Measurements from ENCODE around the gene PTP4A2. TPM values are rescaled to one million over a fixed set of nuclear protein-coding genes. Genes with fewer than 3 reads are reported as not detected.

The PTP4A2 gene
- total RNA-seq, 1 experiment from 2014 or later = 201 TPM

DNA sequence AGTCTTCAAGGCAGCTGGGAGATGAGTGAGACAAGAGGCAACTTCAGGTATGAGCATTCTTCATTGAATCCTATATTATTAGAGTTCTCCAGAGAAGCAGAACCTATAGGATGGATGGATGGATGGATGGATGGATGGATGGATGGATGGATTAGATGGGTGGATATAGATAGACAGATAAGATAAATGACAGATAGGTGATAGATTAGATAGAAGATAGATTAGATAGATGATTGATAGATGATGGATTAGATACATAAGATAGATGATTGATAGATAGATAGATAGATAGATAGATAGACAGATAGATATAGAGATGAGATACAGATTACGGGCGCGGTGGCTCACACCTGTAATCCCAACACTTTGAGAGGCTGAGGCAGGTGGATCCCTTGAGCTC is 79.1 kb downstream of the PTP4A2 start:
- Histone ChIP-seq H4K20me1 (ENCODE audit: insufficient read depth) (no peaks in the 10 kb centered on the region), H3K27me3 (ENCODE audit: insufficient read depth, low read depth) (no peaks in the 10 kb centered on the region), H3K36me3 (ENCODE audit: low read depth) (no peaks in the 10 kb centered on the region), H3K4me2 (no peak overlapping the region), H3K4me1 (replicated peaks; ENCODE audit: insufficient read depth) (peaks cover 13% of the 10 kb centered on the region), H3K27ac (no peak overlapping the region), H3F3A (ENCODE audit: insufficient read depth, low read depth) (peaks cover 8% of the 10 kb centered on the region; the same call in 1 of the 2 replicates), H3K9me3 (ENCODE audit: insufficient read depth, low read depth) (no peaks in the 10 kb centered on the region), H2AFZ (no peak overlapping the region), H3K4me3 (no peak overlapping the region), H3K9me2 (ENCODE audit: insufficient read depth) (no peaks in the 10 kb centered on the region), H3K79me2 (ENCODE audit: low read depth) (no peaks in the 10 kb centered on the region)
- TF ChIP-seq, protein P1, sequence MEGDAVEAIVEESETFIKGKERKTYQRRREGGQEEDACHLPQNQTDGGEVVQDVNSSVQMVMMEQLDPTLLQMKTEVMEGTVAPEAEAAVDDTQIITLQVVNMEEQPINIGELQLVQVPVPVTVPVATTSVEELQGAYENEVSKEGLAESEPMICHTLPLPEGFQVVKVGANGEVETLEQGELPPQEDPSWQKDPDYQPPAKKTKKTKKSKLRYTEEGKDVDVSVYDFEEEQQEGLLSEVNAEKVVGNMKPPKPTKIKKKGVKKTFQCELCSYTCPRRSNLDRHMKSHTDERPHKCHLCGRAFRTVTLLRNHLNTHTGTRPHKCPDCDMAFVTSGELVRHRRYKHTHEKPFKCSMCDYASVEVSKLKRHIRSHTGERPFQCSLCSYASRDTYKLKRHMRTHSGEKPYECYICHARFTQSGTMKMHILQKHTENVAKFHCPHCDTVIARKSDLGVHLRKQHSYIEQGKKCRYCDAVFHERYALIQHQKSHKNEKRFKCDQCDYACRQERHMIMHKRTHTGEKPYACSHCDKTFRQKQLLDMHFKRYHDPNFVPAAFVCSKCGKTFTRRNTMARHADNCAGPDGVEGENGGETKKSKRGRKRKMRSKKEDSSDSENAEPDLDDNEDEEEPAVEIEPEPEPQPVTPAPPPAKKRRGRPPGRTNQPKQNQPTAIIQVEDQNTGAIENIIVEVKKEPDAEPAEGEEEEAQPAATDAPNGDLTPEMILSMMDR (conservative IDR thresholded peaks at IDR 0.05) = no peak
- DNase-seq = no peak
- CTCF ChIA-PET = no interaction called here
- POLR2A ChIA-PET (ENCODE audit: unreplicated experiment) = no interaction called here
- BruUV-seq (replicated peaks) = no TSS peak
- intact Hi-C loops (cut with micrococcal nuclease; ENCODE audit: unreplicated experiment) = no loop called here

DNA sequence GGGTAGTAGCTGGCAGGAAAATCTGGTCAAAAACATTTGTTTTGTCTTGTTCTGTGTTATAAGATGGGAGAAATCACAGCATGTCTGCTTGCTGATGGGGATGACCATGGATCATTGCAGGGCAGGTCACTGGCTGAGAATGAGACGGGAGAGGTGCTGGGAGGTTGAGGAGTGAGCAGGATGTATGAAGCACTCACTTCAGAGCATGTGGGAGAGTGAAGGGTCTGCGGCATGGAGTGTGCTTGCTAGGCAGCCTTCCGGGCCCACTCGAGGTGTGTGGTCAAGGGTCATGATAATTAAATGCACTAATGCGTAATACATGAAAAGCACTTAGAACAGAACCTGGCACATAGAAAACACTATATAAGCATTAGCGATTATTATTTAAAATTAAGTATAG is 80.3 kb downstream of the PTP4A2 start:
- no peaks in the 10 kb centered on the region for H4K20me1 ChIP-seq (ENCODE audit: insufficient read depth)
- no peak overlapping the region for H2AFZ ChIP-seq
- peaks cover 8% of the 10 kb centered on the region; the same call in 1 of the 2 replicates for H3F3A ChIP-seq (ENCODE audit: insufficient read depth, low read depth)
- TF ChIP-seq, protein P1 (conservative IDR thresholded peaks at IDR 0.05) = no peak
- no peak for TF ChIP-seq EZH2 (IDR thresholded peaks at IDR 0.05; ENCODE audit: low read depth)
- H3K4me1 ChIP-seq (replicated peaks; ENCODE audit: insufficient read depth) = peaks cover 13% of the 10 kb centered on the region
- intact Hi-C loops (cut with micrococcal nuclease; ENCODE audit: unreplicated experiment) = no loop called here
- no peak overlapping the region for H3K4me2 ChIP-seq
- H3K9me2 ChIP-seq (ENCODE audit: insufficient read depth) = no peaks in the 10 kb centered on the region
- H3K79me2 ChIP-seq (ENCODE audit: low read depth) = no peaks in the 10 kb centered on the region
- no peak for DNase-seq
- no peaks in the 10 kb centered on the region for H3K27me3 ChIP-seq (ENCODE audit: insufficient read depth, low read depth)
- no TSS peak for BruUV-seq (replicated peaks)
- H3K27ac ChIP-seq = no peak overlapping the region
- ChIA-PET CTCF (no interaction called here), POLR2A (ENCODE audit: unreplicated experiment) (no interaction called here)
- H3K9me3 ChIP-seq (ENCODE audit: insufficient read depth, low read depth) = no peaks in the 10 kb centered on the region
- no peak overlapping the region for H3K4me3 ChIP-seq
- no peaks in the 10 kb centered on the region for H3K36me3 ChIP-seq (ENCODE audit: low read depth)

Other genes starting within 250 kb of the PTP4A2 start
- gene COL16A1, start 234.4 kb downstream of the PTP4A2 start, total RNA-seq (2021) = 3.6 and 4.8 TPM in 2 replicates
- gene ADGRB2, start 174.0 kb downstream of the PTP4A2 start, total RNA-seq (2021) = 15.6 and 28.5 TPM in 2 replicates
- gene SPOCD1, start 122.3 kb downstream of the PTP4A2 start, total RNA-seq (2021) = 10.2 and 14.6 TPM in 2 replicates
- gene KHDRBS1, start 75.5 kb upstream of the PTP4A2 start, total RNA-seq (2021) = 161 and 172 TPM in 2 replicates
- 26.0 and 27.2 TPM in 2 replicates for gene TMEM39B, start 134.6 kb upstream of the PTP4A2 start, total RNA-seq (2021)
- gene KPNA6, start 169.7 kb upstream of the PTP4A2 start, total RNA-seq (2021) = 76.0 and 89.9 TPM in 2 replicates
- 32.0 and 45.8 TPM in 2 replicates for gene TXLNA, start 241.3 kb upstream of the PTP4A2 start, total RNA-seq (2021)

Measured in PC-9 (cell line).